GM23248 (cell line): ENCODE data around the gene DENND5B.

Experiments used
- EZH2 ChIP-seq: fragments of 200-600 bp; sonication (generic); IDR thresholded peaks from 2 replicates; pipeline ENCODE4 v1.6.1; 2018; ENCODE audit warnings: antibody characterized with exemption, mild to moderate bottlenecking; ENCODE audit not compliant: insufficient read depth, poor library complexity, severe bottlenecking
- EZH2phosphoT487 ChIP-seq: fragments of 200-600 bp; sonication (generic); IDR thresholded peaks from 2 replicates; pipeline ENCODE4 v1.6.1; 2018; ENCODE audit warnings: antibody characterized with exemption, moderate library complexity, mild to moderate bottlenecking, low read depth; ENCODE audit not compliant: insufficient read depth

DNA sequence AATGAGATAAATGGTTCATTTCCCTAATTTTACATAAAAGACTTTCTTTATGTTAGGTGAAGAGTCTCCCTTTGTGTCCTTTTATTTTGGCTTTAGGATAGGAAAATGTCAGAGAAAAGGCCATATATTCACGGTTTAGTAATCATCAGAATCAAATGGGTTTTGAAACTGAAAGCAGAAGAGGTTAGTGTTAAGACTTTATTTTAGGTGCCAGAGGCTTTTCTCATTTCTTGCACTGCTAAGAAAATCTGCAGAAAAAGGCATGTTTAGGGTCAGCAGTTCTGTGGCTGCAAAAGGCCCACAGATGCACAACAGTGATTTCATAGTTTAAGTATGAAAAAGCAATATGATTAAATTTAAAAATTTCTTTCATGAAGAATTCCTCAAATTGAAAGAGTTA lies 184.6 kb downstream of the DENND5B start:
- TF ChIP-seq EZH2 (no peak), EZH2phosphoT487 (no peak)
